ENCODE measurements around the gene ADGRL1. TPM values are rescaled to one million over a fixed set of nuclear protein-coding genes. Genes with fewer than 3 reads are reported as not detected.

Gene ADGRL1
- total and polyA plus RNA-seq, 3 donors from 2014 or later: 23.8 to 57.2 (median 45.0) TPM

DNA sequence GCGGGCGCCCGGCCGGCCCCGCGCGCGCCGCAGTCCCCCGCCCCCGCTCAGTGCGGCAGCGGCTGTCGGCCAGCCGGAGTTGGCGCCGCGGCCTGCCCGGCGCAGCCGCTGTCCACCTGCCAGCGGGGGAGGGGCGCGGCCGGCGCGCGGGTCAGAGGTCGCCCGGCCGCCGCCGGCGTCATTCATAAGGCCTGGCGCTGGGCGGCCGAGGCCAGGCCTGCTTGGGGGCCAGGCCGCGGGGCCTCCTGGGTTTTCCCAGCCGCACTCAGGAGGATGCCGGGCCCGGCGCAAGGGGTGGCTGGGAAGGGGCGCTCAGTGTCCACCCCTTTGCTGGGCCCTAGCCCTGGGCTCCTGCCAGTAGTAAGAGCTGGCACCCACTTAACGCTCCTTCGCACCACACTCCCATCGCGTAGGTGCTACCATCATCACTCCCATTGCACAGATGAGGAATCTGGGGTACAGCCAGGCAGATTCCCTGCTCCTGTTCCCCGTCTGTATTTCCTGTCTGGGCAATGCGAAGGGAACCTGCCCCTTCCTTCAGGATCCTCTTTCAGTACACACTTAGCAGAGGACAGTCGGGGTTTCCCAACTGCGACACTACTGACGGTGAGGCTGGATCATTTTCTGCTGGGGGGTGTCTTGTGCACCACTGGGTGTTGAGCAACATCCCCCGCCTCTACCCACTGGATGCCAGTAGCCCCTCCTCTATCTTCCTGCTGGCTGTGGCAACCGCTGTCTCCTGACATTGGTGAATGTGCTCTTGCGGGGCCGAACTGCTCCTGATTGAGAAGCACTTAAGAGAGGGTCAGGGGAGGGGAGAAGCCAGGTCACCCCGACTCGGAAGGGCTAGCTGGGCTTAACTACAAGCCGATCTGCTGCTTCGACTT, 87.6 kb downstream of the ADGRL1 start:
- intact Hi-C loops (cut with DNase I; ENCODE audit: low total_unique reads): no loop called here
- no peaks in the 10 kb centered on the region for H3K9me3 ChIP-seq
- TF ChIP-seq POLR2A (IDR thresholded peaks at IDR 0.05) (peak; percentile 7), CTCF (IDR thresholded peaks at IDR 0.05) (no peak)
- H3K4me1 ChIP-seq: peaks cover 50% of the 10 kb centered on the region
- 1 to 2% methylated on average over 17 to 38 of the region's 61 CpGs for WGBS, 2 donors
- H3K4me3 ChIP-seq: peak overlapping the region; percentile 49 to 58
- peak; percentile 77 for DNase-seq
- peak overlapping the region; percentile 80 to 96 for H3K27ac ChIP-seq
- no peaks in the 10 kb centered on the region for H3K36me3 ChIP-seq (ENCODE audit: low read depth, missing control alignments)
- no peaks in the 10 kb centered on the region for H3K27me3 ChIP-seq

DNA sequence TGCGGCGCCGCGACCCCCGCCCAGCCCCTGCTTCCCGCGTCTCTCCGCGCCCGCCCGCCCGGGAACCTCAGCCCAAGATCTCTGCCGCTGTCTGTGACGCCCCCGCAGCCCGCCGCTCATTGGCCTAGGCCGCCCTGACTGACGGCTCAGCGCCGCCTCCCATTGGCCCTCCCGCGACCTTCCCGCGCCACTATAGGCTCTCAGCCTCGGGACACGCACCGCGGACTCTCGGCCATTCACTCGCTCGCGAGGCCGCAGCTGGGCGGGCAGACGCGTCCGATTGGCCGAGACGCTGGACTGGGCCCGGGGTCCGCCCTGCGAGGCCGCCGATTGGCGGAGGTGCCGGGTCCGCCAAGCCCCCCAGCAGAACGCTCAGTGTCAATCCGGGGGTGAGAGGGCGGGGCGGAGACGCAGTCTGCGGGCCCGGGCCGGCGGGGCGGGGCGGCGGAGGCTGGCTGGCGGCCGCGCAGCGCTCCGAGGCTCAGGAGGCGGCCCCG, 88.3 kb downstream of the ADGRL1 start, which contains the start of gene PRKACA:
PRKACA (minus strand) TSS at position 95 of the 497 bp plus-strand sequence. CDS start 215 bp downstream, outside the sequence.
- intact Hi-C loops (cut with DNase I; ENCODE audit: low total_unique reads): no loop called here
- no peak for TF ChIP-seq CTCF (IDR thresholded peaks at IDR 0.05)
- no peak for TF ChIP-seq POLR2A (IDR thresholded peaks at IDR 0.05)
- Histone ChIP-seq H3K4me3 (peak within 1 kb of the TSS; percentile 77 to 92), H3K36me3 (ENCODE audit: low read depth, missing control alignments) (no peaks in the 10 kb centered on the region), H3K4me1 (peaks cover 57% of the 10 kb centered on the region), H3K27me3 (no peaks in the 10 kb centered on the region), H3K9me3 (no peaks in the 10 kb centered on the region), H3K27ac (peak within 1 kb of the TSS; percentile 89 to 96)
- WGBS, 2 donors: 0 to 3% methylated on average over 6 to 16 of the region's 67 CpGs
- peak; percentile 99 for DNase-seq

DNA sequence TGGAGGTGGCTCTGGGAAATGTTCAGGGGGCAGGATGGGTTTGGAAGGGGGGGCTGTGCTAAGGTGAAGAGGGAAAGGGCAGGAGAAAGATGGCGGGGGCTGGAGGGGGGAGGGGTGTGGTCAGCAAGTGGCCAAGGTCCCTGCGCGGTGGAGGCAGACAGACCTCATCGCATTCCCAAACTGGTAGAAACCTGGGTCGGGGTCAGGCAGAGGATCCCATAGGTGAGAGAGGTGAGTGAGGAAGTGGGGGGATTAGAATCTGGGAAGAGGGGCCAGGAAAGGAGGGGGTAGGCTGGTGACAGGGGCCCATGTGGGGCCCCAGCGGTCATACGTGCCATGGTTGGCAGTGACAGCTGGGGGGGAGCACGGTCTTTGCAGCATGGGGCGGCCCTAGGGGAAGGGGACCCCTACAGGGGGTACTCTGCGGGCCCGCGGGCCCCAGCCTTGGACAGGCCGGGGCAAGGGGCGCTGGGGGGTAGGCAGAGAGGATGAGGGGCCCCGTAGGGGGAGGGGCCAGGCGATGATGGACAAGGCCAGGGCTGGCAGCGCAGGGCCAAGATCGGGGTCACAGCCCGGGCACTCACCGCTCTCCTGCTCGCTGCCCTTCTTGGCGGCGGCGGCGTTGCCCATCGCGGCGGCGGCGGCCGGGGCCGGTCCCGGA, 88.9 kb downstream of the ADGRL1 start:
- Histone ChIP-seq H3K4me1 (peaks cover 64% of the 10 kb centered on the region), H3K27me3 (no peaks in the 10 kb centered on the region), H3K9me3 (no peaks in the 10 kb centered on the region), H3K4me3 (peak overlapping the region; percentile 77 to 92), H3K36me3 (ENCODE audit: low read depth, missing control alignments) (no peaks in the 10 kb centered on the region), H3K27ac (peak overlapping the region; percentile 89 to 90)
- 0 to 1% methylated on average over 11 to 27 of the region's 33 CpGs for WGBS, 2 donors
- TF ChIP-seq POLR2A (IDR thresholded peaks at IDR 0.05) (no peak), CTCF (IDR thresholded peaks at IDR 0.05) (no peak)
- peak; percentile 65 for DNase-seq
- intact Hi-C loops (cut with DNase I; ENCODE audit: low total_unique reads): no loop called here

DNA sequence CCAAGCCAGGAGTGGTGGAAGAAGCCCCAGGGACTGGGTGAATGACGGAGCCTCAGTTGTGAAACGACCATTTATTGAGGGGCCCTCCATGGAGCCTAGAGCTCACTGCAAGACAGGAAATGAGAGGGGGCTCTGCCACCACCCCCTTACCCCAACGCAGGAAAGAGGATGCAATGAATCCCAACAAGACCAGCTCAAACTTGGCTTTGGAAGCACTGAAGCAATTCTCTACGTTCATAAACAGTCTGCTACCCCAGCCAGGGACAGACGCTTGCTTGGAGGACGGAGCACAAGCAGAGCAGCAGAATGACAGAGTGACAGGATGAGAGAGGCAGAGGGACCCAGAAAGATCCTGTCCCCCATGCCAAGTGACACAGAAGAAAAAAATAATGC, 89.4 kb downstream of the ADGRL1 start:
- peak overlapping the region; percentile 77 to 92 for H3K4me3 ChIP-seq
- TF ChIP-seq CTCF (IDR thresholded peaks at IDR 0.05): no peak
- no peak for TF ChIP-seq POLR2A (IDR thresholded peaks at IDR 0.05)
- WGBS, 2 donors: 6 to 7% methylated on average over 5 to 6 of the region's 6 CpGs
- H3K9me3 ChIP-seq: no peaks in the 10 kb centered on the region
- peaks cover 67% of the 10 kb centered on the region for H3K4me1 ChIP-seq
- H3K27ac ChIP-seq: peak overlapping the region; percentile 89 to 90
- H3K27me3 ChIP-seq: no peaks in the 10 kb centered on the region
- intact Hi-C loops (cut with DNase I; ENCODE audit: low total_unique reads): no loop called here
- no peak for DNase-seq
- H3K36me3 ChIP-seq (ENCODE audit: low read depth, missing control alignments): no peaks in the 10 kb centered on the region
